ENCODE data around the gene SARS1.

DNA sequence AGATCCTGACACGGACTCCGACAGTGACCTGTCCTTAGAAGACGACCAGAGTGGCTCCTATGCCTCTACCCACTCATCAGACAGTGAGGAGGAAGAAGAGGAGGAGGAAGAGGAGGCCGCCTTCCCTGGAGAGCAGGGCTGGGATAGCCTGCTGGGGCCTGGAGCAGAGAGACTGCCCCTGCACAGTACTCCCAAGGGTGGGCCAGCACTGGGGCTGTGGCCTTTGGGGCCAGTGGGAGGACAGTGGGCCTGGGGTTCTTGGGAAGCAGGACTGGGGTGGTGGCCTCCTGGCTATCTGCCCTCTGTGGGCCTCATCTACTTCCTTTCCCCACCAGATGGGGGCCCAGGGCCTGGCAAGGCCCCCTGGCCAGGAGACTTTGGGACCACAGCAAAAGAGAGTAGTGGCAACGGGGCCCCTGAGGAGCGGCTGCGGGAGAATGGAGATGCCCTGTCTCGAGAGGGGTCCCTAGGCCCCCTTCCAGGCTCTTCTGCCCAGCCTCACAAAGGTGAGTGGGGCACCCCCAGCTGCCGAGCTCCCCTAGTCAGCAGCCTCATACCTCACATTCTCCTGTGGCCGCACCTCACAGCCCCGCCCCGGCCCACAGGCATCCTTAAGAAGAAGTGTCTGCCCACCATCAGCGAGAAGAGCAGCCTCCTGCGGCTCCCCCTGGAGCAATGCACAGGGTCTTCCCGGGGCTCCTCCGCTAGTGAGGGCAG lies 59.3 kb downstream of the SARS1 start:
- TF ChIP-seq, protein P1, sequence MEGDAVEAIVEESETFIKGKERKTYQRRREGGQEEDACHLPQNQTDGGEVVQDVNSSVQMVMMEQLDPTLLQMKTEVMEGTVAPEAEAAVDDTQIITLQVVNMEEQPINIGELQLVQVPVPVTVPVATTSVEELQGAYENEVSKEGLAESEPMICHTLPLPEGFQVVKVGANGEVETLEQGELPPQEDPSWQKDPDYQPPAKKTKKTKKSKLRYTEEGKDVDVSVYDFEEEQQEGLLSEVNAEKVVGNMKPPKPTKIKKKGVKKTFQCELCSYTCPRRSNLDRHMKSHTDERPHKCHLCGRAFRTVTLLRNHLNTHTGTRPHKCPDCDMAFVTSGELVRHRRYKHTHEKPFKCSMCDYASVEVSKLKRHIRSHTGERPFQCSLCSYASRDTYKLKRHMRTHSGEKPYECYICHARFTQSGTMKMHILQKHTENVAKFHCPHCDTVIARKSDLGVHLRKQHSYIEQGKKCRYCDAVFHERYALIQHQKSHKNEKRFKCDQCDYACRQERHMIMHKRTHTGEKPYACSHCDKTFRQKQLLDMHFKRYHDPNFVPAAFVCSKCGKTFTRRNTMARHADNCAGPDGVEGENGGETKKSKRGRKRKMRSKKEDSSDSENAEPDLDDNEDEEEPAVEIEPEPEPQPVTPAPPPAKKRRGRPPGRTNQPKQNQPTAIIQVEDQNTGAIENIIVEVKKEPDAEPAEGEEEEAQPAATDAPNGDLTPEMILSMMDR (IDR thresholded peaks at IDR 0.05), result no peak
- no peak for TF ChIP-seq EZH2 (IDR thresholded peaks at IDR 0.05; ENCODE audit: borderline replicate concordance, insufficient read depth, low read depth, low read length, poor library complexity, severe bottlenecking)

Measured in B cell (primary cell).